D721Med (cell line): ENCODE results near the gene PTPRT.
A peak's percentile ranks its signal among the peaks of the same experiment; 100 is the strongest.

Experiments
- DNase-seq: peaks from one replicate; pipeline ENCODE4 v3.0.0; 2011; ENCODE audit warnings: low spot score; ENCODE audit not compliant: insufficient read length
- FAIRE-seq: peaks from 2 replicates; lab custom pipeline; 2011; peaks lifted over from hg19 to GRCh38; lab: Jason Lieb, UNC
- CTCF ChIP-seq: IDR thresholded peaks from 2 replicates; pipeline ENCODE4 v1.5.1; 2012; ENCODE audit warnings: mild to moderate bottlenecking, control low read depth; ENCODE audit not compliant: insufficient read depth; ENCODE audit errors: missing control alignments

The PTPRT gene

GRCh38 chr20:42274986-42275385, 914.7 kb downstream of the PTPRT start:
- no peak for TF ChIP-seq CTCF
- FAIRE-seq: peak; percentile 35
- no peak for DNase-seq

DNA sequence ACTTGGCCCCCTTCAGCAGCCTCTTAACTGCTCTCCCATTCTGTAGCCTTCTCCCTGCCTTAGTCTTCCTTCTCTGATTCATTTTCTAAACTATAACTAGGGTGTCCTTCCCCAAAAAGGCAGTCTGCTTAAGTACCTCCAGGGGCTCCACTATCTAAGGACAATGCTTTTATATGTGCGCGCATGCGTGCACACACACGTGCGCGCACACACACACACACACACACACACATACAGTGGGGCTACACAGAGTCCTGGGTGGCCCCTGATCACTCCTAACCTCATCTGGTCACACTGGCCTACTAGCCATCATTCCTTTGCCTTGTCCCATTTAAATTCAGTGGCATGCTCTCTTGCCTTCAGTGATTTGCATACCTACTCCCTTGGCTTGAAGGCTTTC, 917.2 kb downstream of the PTPRT start:
- TF ChIP-seq CTCF: no peak
- DNase-seq: no peak
- no peak for FAIRE-seq

DNA sequence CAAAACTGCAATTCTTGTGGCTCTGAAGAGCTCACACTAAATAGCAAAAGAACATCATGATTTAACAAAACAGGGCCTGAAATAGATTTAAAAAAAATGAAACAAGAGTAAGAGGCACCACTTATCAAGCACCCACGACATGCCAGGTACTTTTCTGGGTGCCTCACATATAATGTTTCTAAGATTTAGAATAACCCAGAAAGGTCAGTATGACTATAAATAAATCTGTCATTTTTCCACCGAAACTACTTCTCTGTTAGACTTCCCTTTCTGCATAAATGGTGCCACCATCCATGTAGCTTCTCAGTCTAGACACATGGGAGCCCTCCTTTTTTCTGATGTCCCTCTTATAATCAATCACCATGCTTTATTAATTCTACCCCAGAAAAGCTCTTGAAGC, 919.2 kb downstream of the PTPRT start:
- DNase-seq (no peak), FAIRE-seq (no peak)
- TF ChIP-seq CTCF: no peak

GRCh38 chr20:42267793-42268384, 921.8 kb downstream of the PTPRT start:
- no peak for TF ChIP-seq CTCF
- DNase-seq (no peak), FAIRE-seq (no peak)

DNA sequence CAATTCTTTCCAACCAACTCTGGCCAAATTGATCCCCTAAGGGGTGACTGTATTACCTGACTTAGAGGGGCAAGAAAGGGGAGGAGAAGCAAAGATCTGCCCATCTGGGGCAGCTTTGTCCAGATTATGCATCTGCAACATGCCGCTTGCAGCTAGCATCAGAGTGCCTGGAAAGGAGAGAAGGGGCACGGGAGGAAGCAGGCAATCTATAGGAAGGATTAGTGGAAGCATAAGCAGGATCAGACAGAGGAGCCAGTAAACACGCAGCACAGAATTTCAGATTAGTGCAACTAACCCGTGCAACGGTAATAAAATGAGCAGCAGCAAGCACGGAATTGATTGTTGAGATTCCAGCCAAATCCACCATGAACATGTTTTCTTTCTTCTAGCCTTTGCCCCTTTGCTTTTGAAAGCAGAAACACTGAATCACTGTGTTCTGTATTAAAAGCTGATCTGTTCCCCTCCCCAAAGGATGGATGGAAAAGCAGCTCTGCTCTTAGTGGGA, 927.9 kb downstream of the PTPRT start:
- DNase-seq: peak; percentile 18
- peak; percentile 85 for FAIRE-seq
- no peak for TF ChIP-seq CTCF

- FAIRE-seq (peak; percentile 91), DNase-seq (peak; percentile 24)
- no peak for TF ChIP-seq CTCF
Measured at GRCh38 chr20:42260184-42260583, 929.5 kb downstream of the PTPRT start.

- DNase-seq (no peak), FAIRE-seq (no peak)
Measured at GRCh38 chr20:42259389-42259788, 930.3 kb downstream of the PTPRT start.

More at GRCh38 chr20:42259389-42259788, 930.3 kb downstream of the PTPRT start:
- TF ChIP-seq CTCF: no peak
